Mesodermal cell (in vitro differentiated cells): ENCODE results near the gene ERMN.
"Not testable (repeated sequence)": the region's sequence is repeated elsewhere in the genome, so short reads cannot be mapped to it uniquely, and the experiment has no call there.

Source experiments
- H3K27ac ChIP-seq: 2 replicates; pipeline ENCODE4 v1.7.0; 2013; ENCODE audit warnings: mild to moderate bottlenecking, low read depth, low read length, moderate library complexity; ENCODE audit not compliant: severe bottlenecking
- H3K36me3 ChIP-seq: 2 replicates; pipeline ENCODE4 v1.7.1; 2013; ENCODE audit warnings: mild to moderate bottlenecking, low read length, moderate library complexity; ENCODE audit not compliant: control insufficient read depth, insufficient read depth
- H3K4me1 ChIP-seq: one replicate; pipeline ENCODE4 v1.7.1; 2013; ENCODE audit warnings: mild to moderate bottlenecking, low read length; ENCODE audit not compliant: insufficient read depth, control insufficient read depth, poor library complexity, severe bottlenecking
- H3K4me3 ChIP-seq: 2 replicates; pipeline ENCODE4 v1.7.0; 2013; ENCODE audit warnings: low read length, control low read depth, mild to moderate bottlenecking; ENCODE audit not compliant: insufficient read depth, poor library complexity, severe bottlenecking; ENCODE audit errors: extremely low read depth
- H3K9me3 ChIP-seq: 2 replicates; pipeline ENCODE4 v1.7.1; 2013; ENCODE audit warnings: mild to moderate bottlenecking, low read length, moderate library complexity; ENCODE audit not compliant: control insufficient read depth
- WGBS, 2 experiments: methylation state at CpG; one replicate each; pipeline ENCODE4 v1.1.5; 2013; ENCODE audit warnings: missing lambda C conversion rate in 2 of 2; ENCODE audit not compliant: insufficient coverage in 2 of 2; 5-methylcytosine and 5-hydroxymethylcytosine counted together

Gene ERMN

DNA sequence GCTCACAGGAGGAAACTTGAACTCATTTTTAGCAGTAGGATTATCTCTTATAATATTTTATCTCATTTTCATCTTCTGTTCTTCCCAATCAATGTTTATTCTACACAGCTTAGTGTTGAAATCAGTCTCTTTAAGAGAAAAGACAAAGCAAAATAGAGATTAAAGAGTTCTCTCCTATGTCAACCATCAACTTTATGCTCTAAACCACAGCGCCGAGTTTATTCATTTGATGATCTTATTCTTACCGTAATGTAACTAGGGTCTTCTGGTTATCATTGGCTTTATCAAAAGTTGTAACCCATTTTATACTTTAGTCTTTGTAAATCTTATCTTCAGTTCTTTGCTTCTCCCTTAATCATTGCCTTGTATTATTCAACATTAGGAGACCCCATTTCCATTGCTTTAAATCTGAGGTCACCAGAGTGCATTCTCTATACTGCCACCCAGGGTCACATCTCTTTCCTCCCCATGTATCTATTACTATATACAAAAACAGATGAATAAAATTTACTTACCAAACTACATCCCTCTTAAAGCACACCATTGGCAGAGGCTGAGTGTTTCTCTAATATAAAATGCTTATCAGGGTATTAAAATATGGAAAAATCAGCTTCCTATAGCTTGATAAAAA lies 22.8 kb upstream of the ERMN start:
- Histone ChIP-seq H3K9me3 (peaks cover 7% of the 10 kb centered on the region), H3K36me3 (no peaks in the 10 kb centered on the region), H3K4me3 (no peak overlapping the region), H3K4me1 (no peaks in the 10 kb centered on the region), H3K27ac (no peak overlapping the region)
- WGBS, 2 experiments: 70% methylated on average over 2 of the region's 3 CpGs; no CpG with 5 or more reads in 1 of the 2 experiments

DNA sequence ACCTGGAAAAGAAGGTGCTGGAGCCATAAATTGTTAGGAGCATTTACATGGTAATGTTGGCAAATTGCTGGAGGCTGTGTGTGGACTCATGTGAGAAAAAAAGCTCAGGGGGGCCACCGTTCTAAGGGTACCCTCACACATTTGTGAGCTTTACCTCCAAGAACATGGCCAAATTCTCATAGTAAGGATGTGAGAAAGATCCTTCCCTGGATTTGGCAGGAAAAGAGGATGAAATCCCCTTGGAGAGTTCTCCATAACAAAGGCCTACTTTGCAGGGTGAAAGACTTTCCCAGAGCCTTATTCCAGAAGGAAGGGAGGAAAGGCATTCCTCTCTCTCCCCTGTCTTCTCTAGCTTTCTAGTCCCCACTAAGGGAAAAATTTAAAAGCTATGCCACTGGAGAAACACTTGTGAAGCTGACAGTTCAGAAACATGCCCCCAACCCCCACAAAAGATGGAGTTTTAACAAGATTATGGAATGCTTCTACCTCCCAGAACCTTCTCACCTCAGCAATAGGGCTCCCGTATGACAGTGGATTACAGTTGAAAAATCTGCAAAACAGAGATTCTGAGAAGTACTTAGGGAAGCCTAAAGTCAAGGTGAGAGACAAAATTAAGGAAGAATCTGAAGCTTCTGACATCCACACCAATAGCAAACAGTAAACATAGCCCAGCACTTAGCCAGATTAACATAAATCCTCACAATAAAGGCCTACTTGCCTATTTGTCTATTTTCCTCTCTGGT lies 20.2 kb upstream of the ERMN start:
- no peaks in the 10 kb centered on the region for H3K36me3 ChIP-seq
- no peaks in the 10 kb centered on the region for H3K4me1 ChIP-seq
- WGBS, 2 experiments: no CpG with 5 or more reads among the region's 2 CpGs
- H3K4me3 ChIP-seq: no peak overlapping the region
- peaks cover 7% of the 10 kb centered on the region for H3K9me3 ChIP-seq
- H3K27ac ChIP-seq: no peak overlapping the region

DNA sequence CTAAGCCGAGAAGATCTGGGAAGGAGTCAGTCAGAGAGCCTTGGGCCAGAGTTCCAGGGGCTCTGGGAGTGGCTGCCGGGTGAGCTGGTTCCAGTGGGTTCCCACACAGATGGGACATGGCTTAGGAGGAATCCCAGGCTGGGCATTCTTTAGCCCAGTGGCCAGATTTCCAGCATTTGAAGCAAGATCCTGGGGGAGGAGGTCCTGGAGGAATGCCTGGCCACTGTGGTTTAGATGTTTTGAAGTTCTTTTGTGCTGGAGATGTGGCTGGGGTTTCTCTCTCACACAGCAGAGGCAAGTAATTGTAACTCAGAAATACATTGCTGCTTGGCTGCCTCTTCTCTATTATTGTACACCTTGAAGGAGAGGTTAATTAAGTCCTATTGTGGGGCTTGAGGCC lies 15.8 kb upstream of the ERMN start:
- not testable (repeated sequence) for H3K4me3 ChIP-seq, H3K9me3 ChIP-seq, H3K36me3 ChIP-seq, H3K27ac ChIP-seq, H3K4me1 ChIP-seq
- WGBS, 2 experiments: 100% methylated on average over 1 of the region's 2 CpGs

DNA sequence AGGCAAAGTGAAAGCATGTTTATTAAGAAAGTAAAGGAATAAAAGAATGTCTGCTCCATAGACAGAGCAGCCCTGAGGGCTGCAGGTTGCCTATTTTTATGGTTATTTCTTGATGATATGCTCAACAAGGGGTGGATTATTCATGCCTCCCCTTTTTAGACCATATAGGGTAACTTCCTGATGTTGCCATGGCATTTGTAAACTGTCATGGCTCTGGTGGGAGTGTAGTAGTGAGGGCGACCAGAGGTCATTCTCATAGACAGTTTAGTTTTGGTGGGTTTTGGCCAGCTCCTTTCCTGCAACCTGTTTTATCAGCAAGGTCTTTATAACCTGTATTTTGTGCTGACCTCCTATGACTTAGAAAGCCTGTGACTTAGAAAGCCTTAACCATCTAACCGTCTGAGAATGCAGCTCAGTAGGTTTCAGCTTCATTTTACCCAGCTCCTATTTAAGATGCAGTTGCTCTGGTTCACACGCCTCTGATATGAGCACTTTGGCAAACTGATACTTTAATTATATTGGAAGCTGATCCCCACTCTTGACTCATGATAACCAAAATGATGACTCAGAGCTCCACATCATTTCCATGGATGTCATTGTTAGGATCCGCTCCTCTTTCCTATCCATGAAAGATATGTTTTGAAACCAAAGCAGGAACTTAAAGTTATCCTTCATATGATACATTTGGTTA lies 14.5 kb upstream of the ERMN start:
- H3K27ac ChIP-seq: no peak overlapping the region
- H3K4me3 ChIP-seq: no peak overlapping the region
- no peaks in the 10 kb centered on the region for H3K36me3 ChIP-seq
- WGBS, 2 experiments: 92% methylated on average over 2 to 3 of the region's 4 CpGs
- peaks cover under 1% of the 10 kb centered on the region for H3K9me3 ChIP-seq
- H3K4me1 ChIP-seq: no peaks in the 10 kb centered on the region

DNA sequence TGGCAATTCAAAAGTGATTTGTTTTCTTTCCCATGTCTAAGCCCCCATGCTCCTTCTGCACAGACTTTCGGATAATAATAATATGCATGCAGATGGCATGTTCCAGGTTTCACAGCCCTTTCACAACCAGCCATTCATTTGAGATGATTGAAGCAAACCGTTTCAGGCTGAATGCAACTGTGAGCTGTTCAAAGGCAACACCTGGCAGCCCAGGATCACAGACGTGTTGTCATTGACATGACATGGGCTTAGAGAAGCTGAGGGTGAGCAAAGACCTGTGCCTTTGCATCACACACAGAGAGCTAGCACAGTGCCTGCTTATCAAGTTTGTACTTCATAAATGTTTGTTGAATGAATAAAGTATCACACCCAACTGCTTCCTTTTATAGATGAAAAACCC lies 12.4 kb upstream of the ERMN start:
- H3K4me1 ChIP-seq: no peaks in the 10 kb centered on the region
- no peaks in the 10 kb centered on the region for H3K9me3 ChIP-seq
- no peaks in the 10 kb centered on the region for H3K36me3 ChIP-seq
- 69 to 77% methylated on average over 2 of the region's 3 CpGs for WGBS, 2 experiments
- H3K4me3 ChIP-seq: no peak overlapping the region
- H3K27ac ChIP-seq: no peak overlapping the region

DNA sequence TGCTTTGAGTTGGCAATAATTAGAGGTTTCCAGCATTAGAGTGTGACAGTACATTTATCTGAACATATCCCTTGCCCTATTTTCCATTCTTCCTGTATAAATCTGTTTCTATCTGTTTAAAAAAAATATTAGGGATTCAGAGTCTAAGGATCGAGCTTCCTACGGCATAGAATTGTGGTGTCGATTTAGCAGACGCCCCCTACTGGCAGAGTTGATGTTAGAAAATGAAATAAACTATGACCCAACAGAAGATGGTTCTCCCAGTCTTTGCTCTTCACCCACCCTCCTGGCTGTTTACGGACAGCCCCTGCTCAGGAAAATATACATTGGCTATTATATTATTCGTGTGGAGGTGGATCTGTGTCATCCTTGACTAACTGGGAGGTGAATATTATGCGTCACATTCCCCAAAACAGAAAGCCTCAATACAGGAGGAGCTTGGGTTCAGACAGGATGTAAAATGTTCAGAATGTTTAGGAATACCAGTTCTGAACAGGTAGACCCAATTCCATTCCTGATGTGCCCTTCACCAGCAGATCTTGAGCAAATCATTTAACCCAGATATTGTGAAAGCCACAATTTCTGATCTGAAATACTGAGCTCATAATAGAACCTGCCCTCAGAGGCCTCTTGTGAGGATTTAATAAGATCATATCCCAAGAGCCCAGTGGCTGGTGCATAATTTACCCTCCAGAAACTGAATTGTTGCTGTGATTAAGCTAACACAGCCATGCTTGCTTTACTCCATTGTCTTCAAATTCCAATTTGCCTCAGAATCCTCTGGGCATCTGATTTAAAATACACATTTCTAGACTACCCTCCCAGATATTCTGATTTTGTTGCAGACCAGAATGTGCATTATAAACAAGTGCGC lies 10.8 kb upstream of the ERMN start:
- Histone ChIP-seq H3K9me3 (no peaks in the 10 kb centered on the region), H3K4me3 (no peak overlapping the region), H3K27ac (no peak overlapping the region), H3K4me1 (no peaks in the 10 kb centered on the region), H3K36me3 (no peaks in the 10 kb centered on the region)
- 42% methylated on average over 6 of the region's 8 CpGs; no CpG with 5 or more reads in 1 of the 2 experiments for WGBS, 2 experiments

DNA sequence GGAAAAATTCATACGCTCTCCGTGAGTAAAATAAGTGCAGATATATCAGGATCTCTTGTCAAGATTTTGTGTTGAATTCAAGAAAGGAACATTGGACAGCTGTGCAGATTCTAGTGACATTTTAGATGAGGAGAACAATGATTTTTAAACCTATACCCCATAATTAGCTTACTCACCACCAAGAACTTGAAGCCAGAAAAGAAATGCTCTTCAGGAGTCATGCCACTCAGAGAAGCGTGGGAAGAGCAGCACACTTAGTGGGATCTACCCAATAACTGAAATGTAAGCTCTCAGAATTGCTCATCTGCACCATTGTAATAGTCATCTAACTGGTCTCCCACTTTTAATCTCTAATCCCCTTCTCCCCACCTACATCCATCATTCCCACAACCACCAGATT lies 9.2 kb upstream of the ERMN start:
- Histone ChIP-seq H3K4me1 (no peaks in the 10 kb centered on the region), H3K36me3 (no peaks in the 10 kb centered on the region), H3K27ac (no peak overlapping the region), H3K9me3 (no peaks in the 10 kb centered on the region), H3K4me3 (no peak overlapping the region)
- 71 to 100% methylated on average over 1 to 3 of the region's 3 CpGs for WGBS, 2 experiments

DNA sequence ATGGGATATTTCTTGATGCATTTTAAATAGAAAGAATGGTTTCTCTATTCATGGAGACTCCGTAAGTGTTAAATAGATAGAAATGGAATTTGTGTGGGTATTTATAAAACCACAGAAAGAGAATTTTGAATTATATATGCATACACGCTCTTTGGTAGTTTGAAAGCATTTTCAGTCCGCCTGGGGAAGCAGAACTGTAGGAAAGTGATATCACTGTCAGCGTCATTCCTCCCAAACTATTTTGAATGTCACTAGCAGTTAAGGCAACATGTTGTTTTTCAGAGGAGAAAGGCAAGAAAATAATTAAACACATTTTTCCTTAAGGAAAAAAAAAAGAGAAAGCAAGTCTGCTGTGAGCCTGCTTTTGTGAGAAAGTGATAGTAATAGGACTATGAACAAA lies 8.7 kb upstream of the ERMN start:
- H3K9me3 ChIP-seq: no peaks in the 10 kb centered on the region
- H3K4me3 ChIP-seq: no peak overlapping the region
- no peaks in the 10 kb centered on the region for H3K4me1 ChIP-seq
- H3K36me3 ChIP-seq: no peaks in the 10 kb centered on the region
- no peak overlapping the region for H3K27ac ChIP-seq
- WGBS, 2 experiments: 100% methylated on average over 1 of the region's 4 CpGs; no CpG with 5 or more reads in 1 of the 2 experiments

DNA sequence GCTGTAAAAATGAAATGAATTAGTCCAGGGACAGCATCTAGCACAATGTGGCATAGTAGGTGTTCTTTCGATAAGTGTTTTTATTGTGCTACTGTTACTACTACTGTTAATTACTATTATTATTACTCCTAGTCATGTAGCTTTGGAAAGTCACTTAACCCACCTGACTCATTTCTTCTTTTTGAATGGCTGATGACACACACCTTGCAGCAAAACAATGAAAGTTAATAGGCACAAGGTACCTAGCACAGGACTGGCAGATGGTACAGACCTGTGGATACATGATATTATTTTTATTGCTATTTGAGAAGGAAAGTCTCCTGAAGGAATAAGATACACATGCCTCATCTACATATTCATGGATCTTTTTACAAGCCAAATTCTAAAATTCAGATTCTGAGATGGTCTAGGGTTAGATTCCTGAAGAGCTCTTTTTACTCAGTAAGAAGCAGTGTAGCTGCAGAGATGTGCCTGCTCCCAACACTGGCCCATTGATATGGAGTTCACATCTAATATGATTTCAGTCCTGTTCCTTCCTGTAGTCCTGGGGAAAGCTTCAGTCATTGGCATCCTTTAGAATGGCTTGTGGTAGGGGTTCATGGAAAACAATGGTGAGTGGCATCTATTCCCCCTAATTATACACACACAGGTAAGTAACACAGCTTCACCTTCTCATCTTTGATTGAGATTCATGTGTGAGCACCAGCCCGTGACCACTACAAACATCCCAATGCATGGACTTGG lies 7.9 kb upstream of the ERMN start:
- no CpG with 5 or more reads among the region's 2 CpGs for WGBS, 2 experiments
- H3K27ac ChIP-seq: no peak overlapping the region
- no peaks in the 10 kb centered on the region for H3K4me1 ChIP-seq
- no peaks in the 10 kb centered on the region for H3K36me3 ChIP-seq
- H3K9me3 ChIP-seq: no peaks in the 10 kb centered on the region
- H3K4me3 ChIP-seq: no peak overlapping the region

DNA sequence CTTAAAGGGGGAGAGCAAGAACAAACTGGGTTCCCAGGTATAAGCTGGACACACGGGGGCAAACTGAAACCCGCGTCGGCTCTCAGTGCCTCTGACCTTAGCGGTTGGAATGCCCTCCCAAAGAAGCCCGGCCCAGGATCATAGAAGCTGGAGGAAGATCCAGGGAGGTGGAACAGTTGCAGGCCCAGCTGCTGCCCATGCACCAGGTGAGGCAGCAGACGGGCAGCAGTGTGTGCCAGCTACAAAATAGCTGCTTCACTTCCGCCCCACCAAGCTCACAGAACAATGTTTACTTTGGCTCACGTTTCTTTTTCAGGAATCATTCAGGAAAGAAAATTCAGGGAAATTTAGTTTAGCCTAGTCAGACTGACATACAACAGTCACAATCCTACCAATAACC lies 3.9 kb upstream of the ERMN start:
- Histone ChIP-seq H3K4me1 (peaks cover 12% of the 10 kb centered on the region), H3K4me3 (no peak overlapping the region), H3K36me3 (no peaks in the 10 kb centered on the region), H3K9me3 (no peaks in the 10 kb centered on the region), H3K27ac (no peak overlapping the region)
- 95% methylated on average over 8 of the region's 9 CpGs for WGBS, 2 experiments
